GM12801 (cell line): Measurements from ENCODE around the gene LDAH.

Source experiments
- CTCF ChIP-seq: IDR thresholded peaks from one replicate; pipeline ENCODE4 v1.5.1; 2011; ENCODE audit warnings: control low read depth; ENCODE audit not compliant: insufficient read length; ENCODE audit errors: extremely low read depth

Gene LDAH

GRCh38 chr2:20676353-20677215, 146.3 kb downstream of the LDAH start:
- TF ChIP-seq CTCF: no peak

- no peak for TF ChIP-seq CTCF
Measured at GRCh38 chr2:20675701-20676352, 147.1 kb downstream of the LDAH start.

GRCh38 chr2:20674974-20675679, 147.8 kb downstream of the LDAH start:
- no peak for TF ChIP-seq CTCF

GRCh38 chr2:20674309-20674965, 148.5 kb downstream of the LDAH start:
- no peak for TF ChIP-seq CTCF

- no peak for TF ChIP-seq CTCF
Measured at GRCh38 chr2:20673686-20674308, 149.1 kb downstream of the LDAH start.

- TF ChIP-seq CTCF: no peak
Measured at GRCh38 chr2:20672201-20672951, 150.5 kb downstream of the LDAH start.
